ENCODE results near the gene RBAK.

DNA sequence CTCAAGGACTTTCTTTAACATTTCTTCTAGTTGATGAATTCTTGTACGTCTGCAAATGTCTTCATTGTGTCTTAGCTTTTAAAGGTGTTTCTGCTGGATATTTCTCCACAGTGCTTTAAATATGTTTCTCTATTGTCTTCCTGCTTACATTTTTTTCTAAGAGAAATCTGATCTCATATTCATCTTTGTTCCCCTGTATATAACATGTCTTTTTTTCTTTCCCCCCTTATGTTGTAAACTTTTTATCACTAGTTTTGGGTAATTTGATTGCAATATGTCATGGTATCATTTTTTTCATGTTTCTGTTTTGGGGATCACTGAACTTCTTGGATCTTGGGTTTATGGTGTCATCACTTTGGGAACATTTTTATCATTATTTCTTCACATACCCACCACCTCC lies 7.5 kb downstream of the RBAK start:
- TF ChIP-seq POLR2A (IDR thresholded peaks at IDR 0.05; ENCODE audit: low read depth, low read length): no peak
- TF ChIP-seq POLR2AphosphoS5 (IDR thresholded peaks at IDR 0.05; ENCODE audit: low read depth, low read length): no peak

Data from GM12891 (cell line).